Lower leg skin (tissue), 4 donors: ENCODE results near the gene FAM229B. TPM values are rescaled to one million over a fixed set of nuclear protein-coding genes. Genes with fewer than 3 reads are reported as not detected.

Source experiments
- DNase-seq, 2 donors: peaks; one replicate each; pipeline ENCODE4 v3.0.0-alpha.2; 2019; ENCODE audit warnings: low spot score in 2 of 2
- H3K4me3 ChIP-seq: fragments of 200-600 bp; sonication (generic); 2 replicates; pipeline ENCODE4 v1.5.1; 2017; ENCODE audit warnings: mild to moderate bottlenecking, low read depth; ENCODE audit not compliant: poor library complexity, severe bottlenecking
- POLR2A ChIP-seq, 2 donors: fragments of 450-650 bp; IDR thresholded peaks; one replicate each; pipeline ENCODE4 v1.6.1; 2016 to 2017; ENCODE audit warnings: antibody characterized with exemption in 2 of 2, mild to moderate bottlenecking in 1 of 2, moderate library complexity in 1 of 2
- WGBS, 2 donors: methylation state at CpG; one replicate each; pipeline ENCODE4 v1.1.5; 2018; 5-methylcytosine and 5-hydroxymethylcytosine counted together
- intact Hi-C: fragments of 100-400 bp; cut with DNase I; formaldehyde crosslinking; loops from one replicate; pipeline ENCODE4 v1.15.0; 2023; ENCODE audit warnings: low total_unique reads
- total RNA-seq, 4 donors: library from RNA; depleted of rRNA; stranded (reverse); fragments of >200 nt; gene quantifications; one replicate each; pipeline ENCODE4 v1.1.0, GENCODE V29; 2016
- TF ChIP-seq, protein P1 (sequence below), 3 donors: fragments of 450-650 bp; IDR thresholded peaks; one replicate each; pipeline ENCODE4 v1.5.1; 2016; ENCODE audit warnings: antibody characterized with exemption in 3 of 3, mild to moderate bottlenecking in 3 of 3, moderate library complexity in 2 of 3

FAM229B gene
- total RNA-seq, 4 donors from 2014 or later, result 1.7 to 9.3 (median 7.4) TPM

DNA sequence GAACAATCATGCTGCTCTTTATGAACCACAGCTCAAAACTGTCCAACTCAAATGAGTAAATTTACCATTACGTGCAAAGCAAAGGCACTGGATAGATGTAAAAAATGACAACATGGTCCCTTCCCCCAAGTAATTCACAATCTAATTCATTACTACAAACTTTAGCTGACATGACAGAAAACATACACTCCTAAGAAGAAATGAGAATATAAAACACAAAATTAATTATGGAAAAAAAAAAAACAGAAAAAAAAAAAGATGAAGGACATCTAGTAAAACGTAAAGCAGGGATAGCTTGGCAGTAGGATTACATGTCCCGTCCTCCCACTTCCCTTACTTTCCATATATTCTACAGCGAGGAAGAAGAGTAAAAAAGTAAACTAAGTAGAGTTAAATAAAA lies 5.8 kb upstream of the FAM229B start:
- no peak for DNase-seq
- intact Hi-C loops, result no loop called here
- TF ChIP-seq, protein P1, sequence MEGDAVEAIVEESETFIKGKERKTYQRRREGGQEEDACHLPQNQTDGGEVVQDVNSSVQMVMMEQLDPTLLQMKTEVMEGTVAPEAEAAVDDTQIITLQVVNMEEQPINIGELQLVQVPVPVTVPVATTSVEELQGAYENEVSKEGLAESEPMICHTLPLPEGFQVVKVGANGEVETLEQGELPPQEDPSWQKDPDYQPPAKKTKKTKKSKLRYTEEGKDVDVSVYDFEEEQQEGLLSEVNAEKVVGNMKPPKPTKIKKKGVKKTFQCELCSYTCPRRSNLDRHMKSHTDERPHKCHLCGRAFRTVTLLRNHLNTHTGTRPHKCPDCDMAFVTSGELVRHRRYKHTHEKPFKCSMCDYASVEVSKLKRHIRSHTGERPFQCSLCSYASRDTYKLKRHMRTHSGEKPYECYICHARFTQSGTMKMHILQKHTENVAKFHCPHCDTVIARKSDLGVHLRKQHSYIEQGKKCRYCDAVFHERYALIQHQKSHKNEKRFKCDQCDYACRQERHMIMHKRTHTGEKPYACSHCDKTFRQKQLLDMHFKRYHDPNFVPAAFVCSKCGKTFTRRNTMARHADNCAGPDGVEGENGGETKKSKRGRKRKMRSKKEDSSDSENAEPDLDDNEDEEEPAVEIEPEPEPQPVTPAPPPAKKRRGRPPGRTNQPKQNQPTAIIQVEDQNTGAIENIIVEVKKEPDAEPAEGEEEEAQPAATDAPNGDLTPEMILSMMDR (IDR thresholded peaks at IDR 0.05), result no peak
- TF ChIP-seq POLR2A (IDR thresholded peaks at IDR 0.05), result no peak
- WGBS, 2 donors, result 91 to 93% methylated on average over 4 of the region's 4 CpGs
- no peak overlapping the region for H3K4me3 ChIP-seq

DNA sequence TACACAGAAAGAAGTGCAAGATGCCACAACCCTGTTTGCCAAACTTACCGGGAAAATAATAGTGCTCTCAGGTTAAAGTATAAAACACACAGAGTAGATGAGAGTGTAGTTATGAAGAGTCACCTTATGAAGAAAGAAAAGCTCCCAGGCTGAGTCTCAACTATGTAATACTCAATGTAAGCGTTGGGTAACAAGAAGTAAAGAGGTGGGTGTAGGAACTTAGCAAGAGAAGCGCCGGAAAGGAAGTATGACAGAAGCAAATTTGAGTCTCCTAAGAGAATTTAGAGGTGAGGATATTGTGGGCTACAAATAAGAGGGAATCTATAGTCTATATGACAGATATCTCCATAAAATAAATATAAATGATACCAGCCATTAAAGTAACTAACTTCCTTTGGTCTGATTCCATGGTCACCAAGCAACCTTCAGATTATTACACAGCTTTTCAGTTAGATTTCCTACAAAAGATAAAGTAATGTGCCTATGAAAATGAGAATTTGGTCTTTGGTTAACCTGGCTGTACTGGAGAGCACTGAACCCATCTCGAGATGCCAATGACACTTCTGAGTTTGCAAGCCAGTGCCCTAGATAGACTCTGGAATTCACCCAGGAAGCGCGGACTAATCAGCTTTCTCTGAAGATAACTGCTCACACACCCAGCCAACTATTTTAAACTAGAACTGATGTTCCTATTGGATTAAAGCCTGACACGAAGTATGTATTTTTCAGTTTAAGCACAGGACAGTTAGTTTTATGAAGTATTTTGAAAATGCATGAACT lies 1.9 kb upstream of the FAM229B start:
- 75 to 77% methylated on average over 8 of the region's 8 CpGs for WGBS, 2 donors
- TF ChIP-seq, protein P1 (IDR thresholded peaks at IDR 0.05), result no peak
- no peak for TF ChIP-seq POLR2A (IDR thresholded peaks at IDR 0.05)

GRCh38 chr6:112086744-112087135 lies 651 bp upstream of the FAM229B start:
- intact Hi-C loops, result no loop called here
- 1% methylated on average over 8 of the region's 8 CpGs for WGBS, 2 donors
- TF ChIP-seq POLR2A (IDR thresholded peaks at IDR 0.05), result no peak
- TF ChIP-seq, protein P1 (IDR thresholded peaks at IDR 0.05), result no peak
- H3K4me3 ChIP-seq, result peak overlapping the region; percentile 75
- no peak for DNase-seq

More for the DNA sequence above, 1.9 kb upstream of the FAM229B start:
- intact Hi-C loops, result no loop called here
- no peak for DNase-seq
- H3K4me3 ChIP-seq, result no peak overlapping the region

GRCh38 chr6:112087916-112088315 lies 525 bp downstream of the FAM229B start:
- whole genome bisulfite sequencing, 2 donors, result 16% methylated on average over 7 of the region's 7 CpGs
- DNase-seq, result no peak
- H3K4me3 ChIP-seq, result peak overlapping the region; percentile 75
- no peak for TF ChIP-seq POLR2A (IDR thresholded peaks at IDR 0.05)
- TF ChIP-seq, protein P1 (IDR thresholded peaks at IDR 0.05), result no peak
- intact Hi-C loops, result no loop called here

- intact Hi-C loops, result no loop called here
Observed at GRCh38 chr6:112096901-112097300, 9.5 kb downstream of the FAM229B start.

More at GRCh38 chr6:112096901-112097300, 9.5 kb downstream of the FAM229B start:
- H3K4me3 ChIP-seq, result no peak overlapping the region
- WGBS, 2 donors, result 89 to 95% methylated on average over 2 of the region's 2 CpGs
- TF ChIP-seq, protein P1 (IDR thresholded peaks at IDR 0.05), result no peak
- no peak for TF ChIP-seq POLR2A (IDR thresholded peaks at IDR 0.05)
- no peak for DNase-seq
